ENCODE data around the gene ADNP2. TPM values are rescaled to one million over a fixed set of nuclear protein-coding genes. Genes with fewer than 3 reads are reported as not detected.

The ADNP2 gene
- total RNA-seq, 2 experiments from 2014 or later: 23.2 to 24.4 TPM

- no peak overlapping the region for H3K27ac Mint-ChIP-seq
- peaks cover 15% of the 10 kb centered on the region for H3K4me1 Mint-ChIP-seq
- peaks cover 44% of the 10 kb centered on the region for H3K36me3 Mint-ChIP-seq
- ATAC-seq (ENCODE audit: low read depth) (no peak), DNase-seq (no peak)
- POLR2A ChIA-PET: no interaction called here
- H3K9me3 Mint-ChIP-seq: no peaks in the 10 kb centered on the region
- no peak overlapping the region for H3K4me3 Mint-ChIP-seq
- H3K27me3 Mint-ChIP-seq: no peaks in the 10 kb centered on the region
Measured at GRCh38 chr18:80119111-80119510, 10.0 kb downstream of the ADNP2 start.

- no peak overlapping the region for H3K4me3 Mint-ChIP-seq
- POLR2A ChIA-PET: no interaction called here
- no peaks in the 10 kb centered on the region for H3K27me3 Mint-ChIP-seq
- DNase-seq (no peak), ATAC-seq (ENCODE audit: low read depth) (no peak)
- H3K9me3 Mint-ChIP-seq: no peaks in the 10 kb centered on the region
- peaks cover 9% of the 10 kb centered on the region for H3K4me1 Mint-ChIP-seq
- H3K27ac Mint-ChIP-seq: no peak overlapping the region
- peaks cover 47% of the 10 kb centered on the region for H3K36me3 Mint-ChIP-seq
Measured at GRCh38 chr18:80120932-80121331, 11.9 kb downstream of the ADNP2 start.

- Mint-ChIP-seq H3K4me3 (no peak overlapping the region), H3K27me3 (no peaks in the 10 kb centered on the region), H3K4me1 (peaks cover 18% of the 10 kb centered on the region), H3K36me3 (peaks cover 50% of the 10 kb centered on the region), H3K27ac (no peak overlapping the region), H3K9me3 (peaks cover 3% of the 10 kb centered on the region)
- no peak for ATAC-seq (ENCODE audit: low read depth)
- DNase-seq: no peak
- POLR2A ChIA-PET: no interaction called here
Measured at GRCh38 chr18:80124131-80124530, 15.1 kb downstream of the ADNP2 start.

- ATAC-seq (ENCODE audit: low read depth) (peak; percentile 76), DNase-seq (no peak)
- peaks cover 3% of the 10 kb centered on the region for H3K9me3 Mint-ChIP-seq
- POLR2A ChIA-PET: no interaction called here
- peak overlapping the region; percentile 50 for H3K4me3 Mint-ChIP-seq
- peaks cover 43% of the 10 kb centered on the region for H3K36me3 Mint-ChIP-seq
- H3K27ac Mint-ChIP-seq: peak overlapping the region; percentile 73
- H3K27me3 Mint-ChIP-seq: no peaks in the 10 kb centered on the region
- peaks cover 27% of the 10 kb centered on the region for H3K4me1 Mint-ChIP-seq
Measured at GRCh38 chr18:80126797-80127196, 17.7 kb downstream of the ADNP2 start.

- H3K4me1 Mint-ChIP-seq: peaks cover 35% of the 10 kb centered on the region
- peak overlapping the region; percentile 1 for H3K4me3 Mint-ChIP-seq
- H3K36me3 Mint-ChIP-seq: peaks cover 39% of the 10 kb centered on the region
- H3K27ac Mint-ChIP-seq: no peak overlapping the region
- DNase-seq (no peak), ATAC-seq (ENCODE audit: low read depth) (no peak)
- peaks cover 3% of the 10 kb centered on the region for H3K9me3 Mint-ChIP-seq
- no peaks in the 10 kb centered on the region for H3K27me3 Mint-ChIP-seq
- POLR2A ChIA-PET: no interaction called here
Measured at GRCh38 chr18:80127635-80128034, 18.6 kb downstream of the ADNP2 start.

- POLR2A ChIA-PET: no interaction called here
- ATAC-seq (ENCODE audit: low read depth) (no peak), DNase-seq (no peak)
- peaks cover 40% of the 10 kb centered on the region for H3K36me3 Mint-ChIP-seq
- peaks cover 39% of the 10 kb centered on the region for H3K4me1 Mint-ChIP-seq
- no peak overlapping the region for H3K27ac Mint-ChIP-seq
- H3K27me3 Mint-ChIP-seq: no peaks in the 10 kb centered on the region
- peaks cover 3% of the 10 kb centered on the region for H3K9me3 Mint-ChIP-seq
- no peak overlapping the region for H3K4me3 Mint-ChIP-seq
Measured at GRCh38 chr18:80129672-80130367, 20.8 kb downstream of the ADNP2 start.

GRCh38 chr18:80130555-80130954, 21.5 kb downstream of the ADNP2 start:
- Mint-ChIP-seq H3K9me3 (peaks cover 3% of the 10 kb centered on the region), H3K27me3 (no peaks in the 10 kb centered on the region), H3K36me3 (peaks cover 41% of the 10 kb centered on the region), H3K27ac (peak overlapping the region; percentile 56), H3K4me1 (peaks cover 39% of the 10 kb centered on the region), H3K4me3 (no peak overlapping the region)
- ATAC-seq (ENCODE audit: low read depth) (no peak), DNase-seq (no peak)
- POLR2A ChIA-PET: interaction anchor here (1.1 kb wide), 1 partner anchor 29 kb away, joined by 3 read pairs; no protein-coding TSS in a partner anchor

GRCh38 chr18:80132180-80132812, 23.2 kb downstream of the ADNP2 start:
- POLR2A ChIA-PET: no interaction called here
- H3K4me3 Mint-ChIP-seq: peak overlapping the region; percentile 41
- peaks cover 29% of the 10 kb centered on the region for H3K4me1 Mint-ChIP-seq
- no peaks in the 10 kb centered on the region for H3K27me3 Mint-ChIP-seq
- peak overlapping the region; percentile 80 for H3K27ac Mint-ChIP-seq
- peaks cover 40% of the 10 kb centered on the region for H3K36me3 Mint-ChIP-seq
- ATAC-seq (ENCODE audit: low read depth): no peak
- DNase-seq: no peak
- peaks cover 2% of the 10 kb centered on the region for H3K9me3 Mint-ChIP-seq

- Mint-ChIP-seq H3K27me3 (no peaks in the 10 kb centered on the region), H3K4me3 (peak overlapping the region; percentile 41), H3K27ac (peak overlapping the region; percentile 80), H3K36me3 (peaks cover 40% of the 10 kb centered on the region), H3K4me1 (peaks cover 25% of the 10 kb centered on the region), H3K9me3 (no peaks in the 10 kb centered on the region)
- POLR2A ChIA-PET: no interaction called here
- no peak for DNase-seq
- peak; percentile 63 for ATAC-seq (ENCODE audit: low read depth)
Measured at GRCh38 chr18:80133124-80133523, 24.1 kb downstream of the ADNP2 start.

GRCh38 chr18:80135136-80135535, 26.1 kb downstream of the ADNP2 start:
- no peak overlapping the region for H3K27ac Mint-ChIP-seq
- no peaks in the 10 kb centered on the region for H3K27me3 Mint-ChIP-seq
- H3K36me3 Mint-ChIP-seq: peaks cover 36% of the 10 kb centered on the region
- DNase-seq (no peak), ATAC-seq (ENCODE audit: low read depth) (no peak)
- H3K9me3 Mint-ChIP-seq: no peaks in the 10 kb centered on the region
- no peak overlapping the region for H3K4me3 Mint-ChIP-seq
- POLR2A ChIA-PET: no interaction called here
- H3K4me1 Mint-ChIP-seq: peaks cover 19% of the 10 kb centered on the region

- Mint-ChIP-seq H3K27ac (no peak overlapping the region), H3K4me1 (peaks cover 14% of the 10 kb centered on the region), H3K36me3 (peaks cover 33% of the 10 kb centered on the region), H3K4me3 (no peak overlapping the region), H3K9me3 (no peaks in the 10 kb centered on the region), H3K27me3 (no peaks in the 10 kb centered on the region)
- POLR2A ChIA-PET: no interaction called here
- no peak for ATAC-seq (ENCODE audit: low read depth)
- DNase-seq: no peak
Measured at GRCh38 chr18:80136679-80137078, 27.6 kb downstream of the ADNP2 start.

- ATAC-seq (ENCODE audit: low read depth) (no peak), DNase-seq (no peak)
- Mint-ChIP-seq H3K27me3 (no peaks in the 10 kb centered on the region), H3K9me3 (no peaks in the 10 kb centered on the region), H3K4me3 (no peak overlapping the region), H3K4me1 (peaks cover 11% of the 10 kb centered on the region), H3K36me3 (peaks cover 31% of the 10 kb centered on the region), H3K27ac (no peak overlapping the region)
- POLR2A ChIA-PET: no interaction called here
Measured at GRCh38 chr18:80137137-80137536, 28.1 kb downstream of the ADNP2 start.

GRCh38 chr18:80137976-80138375, 28.9 kb downstream of the ADNP2 start:
- POLR2A ChIA-PET: no interaction called here

GRCh38 chr18:80140455-80140985, 31.5 kb downstream of the ADNP2 start:
- POLR2A ChIA-PET: no interaction called here
- ATAC-seq (ENCODE audit: low read depth) (peak; percentile 26), DNase-seq (no peak)
- H3K9me3 Mint-ChIP-seq: no peaks in the 10 kb centered on the region
- H3K27ac Mint-ChIP-seq: no peak overlapping the region
- H3K27me3 Mint-ChIP-seq: no peaks in the 10 kb centered on the region
- H3K4me1 Mint-ChIP-seq: no peaks in the 10 kb centered on the region
- no peak overlapping the region for H3K4me3 Mint-ChIP-seq
- peaks cover 21% of the 10 kb centered on the region for H3K36me3 Mint-ChIP-seq

More at GRCh38 chr18:80137976-80138375, 28.9 kb downstream of the ADNP2 start:
- H3K9me3 Mint-ChIP-seq: no peaks in the 10 kb centered on the region
- peaks cover 29% of the 10 kb centered on the region for H3K36me3 Mint-ChIP-seq
- no peak overlapping the region for H3K27ac Mint-ChIP-seq
- H3K4me3 Mint-ChIP-seq: no peak overlapping the region
- peaks cover 4% of the 10 kb centered on the region for H3K4me1 Mint-ChIP-seq
- ATAC-seq (ENCODE audit: low read depth) (no peak), DNase-seq (no peak)
- H3K27me3 Mint-ChIP-seq: no peaks in the 10 kb centered on the region

Data from activated naive CD8-positive, alpha-beta T cell treated with anti-CD3 and anti-CD28 coated beads, Interleukin-2, amount 10 ng/mL, durations not matched to agents 7 days and 5 days (primary cell).